HG02798 (cell line): ENCODE results near the gene SLC2A8.

Source experiments
- ATAC-seq: cut with Tn5 transposase; IDR thresholded peaks from one replicate; pipeline ENCODE4 v1.9.1; 2021; ENCODE audit warnings: mild to moderate bottlenecking; ENCODE audit not compliant: unreplicated experiment, poor library complexity

Gene SLC2A8

GRCh38 chr9:127424676-127424999 is 27.7 kb downstream of the SLC2A8 start:
- no peak for ATAC-seq

GRCh38 chr9:127426756-127427155 is 29.8 kb downstream of the SLC2A8 start:
- ATAC-seq, result no peak

GRCh38 chr9:127428348-127428747 is 31.4 kb downstream of the SLC2A8 start:
- no peak for ATAC-seq

- no peak for ATAC-seq
Measured at GRCh38 chr9:127430415-127430814, 33.4 kb downstream of the SLC2A8 start.

GRCh38 chr9:127437497-127438264 is 40.7 kb downstream of the SLC2A8 start:
- ATAC-seq, result no peak

GRCh38 chr9:127438394-127438793 is 41.4 kb downstream of the SLC2A8 start:
- no peak for ATAC-seq

GRCh38 chr9:127444283-127444920 is 47.4 kb downstream of the SLC2A8 start:
- ATAC-seq, result no peak

GRCh38 chr9:127444921-127445850 is 48.2 kb downstream of the SLC2A8 start:
- no peak for ATAC-seq

GRCh38 chr9:127445851-127446712 is 49.1 kb downstream of the SLC2A8 start:
- no peak for ATAC-seq

GRCh38 chr9:127446713-127447415 is 49.9 kb downstream of the SLC2A8 start:
- ATAC-seq, result no peak

GRCh38 chr9:127447416-127448111 is 50.6 kb downstream of the SLC2A8 start:
- ATAC-seq, result no peak

- ATAC-seq, result no peak
Measured at GRCh38 chr9:127448112-127448805, 51.3 kb downstream of the SLC2A8 start.

- ATAC-seq, result no peak
Measured at GRCh38 chr9:127449332-127449966, 52.5 kb downstream of the SLC2A8 start.

- ATAC-seq, result no peak
Measured at GRCh38 chr9:127450243-127450760, 53.3 kb downstream of the SLC2A8 start.

- ATAC-seq, result peak; percentile 74
Measured at GRCh38 chr9:127450830-127451607, 54.0 kb downstream of the SLC2A8 start, which contains the start of the genes LRSAM1 and RPL12. LRSAM1 (plus strand) TSS chr9:127451510; CDS start chr9:127454528, 3,018 bp downstream. RPL12 (minus strand) TSS chr9:127451406; CDS start chr9:127451317, 89 bp downstream.

- ATAC-seq, result no peak
Measured at GRCh38 chr9:127451608-127451857, 54.6 kb downstream of the SLC2A8 start.
